H1 (cell line): ENCODE results near the gene SCO2. TPM values are rescaled to one million over a fixed set of nuclear protein-coding genes. Genes with fewer than 3 reads are reported as not detected.

Experiments used
- CBX5 ChIP-seq: fragments of 300-800, 300-1000 bp; sonication (generic); IDR thresholded peaks from 2 replicates; pipeline ENCODE4 v1.7.1; 2016; ENCODE audit warnings: antibody characterized with exemption, low read length, low read depth
- CHD7 ChIP-seq: fragments of 300-600 bp; sonication (generic); IDR thresholded peaks from 2 replicates; pipeline ENCODE4 v1.7.1; 2012; ENCODE audit warnings: low read length, moderate library complexity, mild to moderate bottlenecking, inconsistent platforms; ENCODE audit not compliant: insufficient replicate concordance
- E2F6 ChIP-seq: IDR thresholded peaks from 2 replicates; pipeline ENCODE4 v1.6.1; 2012; ENCODE audit warnings: inconsistent platforms
- GTF2F1 ChIP-seq: IDR thresholded peaks from 2 replicates; pipeline ENCODE4 v1.6.1; 2012; ENCODE audit warnings: low read depth, low read length, improper control_type of control experiment, borderline replicate concordance
- HDAC6 ChIP-seq: IDR thresholded peaks from one replicate; pipeline ENCODE4 v1.7.1; 2012; ENCODE audit warnings: low read depth, mild to moderate bottlenecking, inconsistent platforms, low read length, moderate library complexity
- RNF2 ChIP-seq: fragments of 200-900, 300-1000 bp; sonication (generic); IDR thresholded peaks from 2 replicates; pipeline ENCODE4 v1.7.1; 2016; ENCODE audit warnings: borderline replicate concordance, low read depth, mild to moderate bottlenecking, antibody characterized with exemption, low read length; ENCODE audit not compliant: poor library complexity, severe bottlenecking; ENCODE audit errors: missing control alignments
- SUZ12 ChIP-seq: fragments of 200-600 bp; sonication (generic); IDR thresholded peaks from 2 replicates; pipeline ENCODE4 v1.6.1; 2012; ENCODE audit warnings: mild to moderate bottlenecking, inconsistent platforms, low read length, moderate library complexity, mixed read lengths
- TBP ChIP-seq: IDR thresholded peaks from 2 replicates; pipeline ENCODE4 v1.6.1; 2011; ENCODE audit warnings: low read depth, low read length, improper control_type of control experiment
- polyA plus RNA-seq, 7 experiments: library from polyadenylated mRNA; depleted of rRNA in 3 of 7; stranded (reverse) in 5 of 7; unstranded in 2 of 7; fragments of >200 nt in 5 of 7; fragments of 200-250 nt in 2 of 7; gene quantifications; 1 replicate in 5 of 7; 2 replicates in 1 of 7; 4 replicates in 1 of 7; pipeline versions ENCODE4 v1.2.1 to v1.2.3, GENCODE V29; 2011 to 2013; ENCODE audit warnings: missing spikeins in 2 of 7, mixed read lengths in 2 of 7
- total RNA-seq: library from RNA; stranded (reverse); fragmentation: NEBNext Ultra II Directional; extraction: Animal tissue kit (Norgen Biotek cat#: 25700); gene quantifications from 2 replicates; pipeline ENCODE4 v1.2.1, GENCODE V29; 2021

SCO2 gene
- total and polyA plus RNA-seq, 2 of the 8 experiments (the other 6 are each of a cell fraction or from before 2014, with no cell fraction given), result 2.0 TPM; not detected in 1

- TF ChIP-seq E2F6 (peak; percentile 62; the same call in 1 of the 2 replicates), CHD7 (no peak), GTF2F1 (no peak), RNF2 (no peak), TBP (peak; percentile 51; the same call in 1 of the 2 replicates), SUZ12 (no peak), HDAC6 (no peak), CBX5 (no peak)
Observed at GRCh38 chr22:50474710-50475651, 50.4 kb downstream of the SCO2 start, which contains the start of gene SBF1 (continued).
